Measurements from ENCODE around the gene MFSD6. TPM values are rescaled to one million over a fixed set of nuclear protein-coding genes. Genes with fewer than 3 reads are reported as not detected.
A peak's percentile ranks its signal among the peaks of the same experiment; 100 is the strongest.

MFSD6 gene
- total and polyA plus RNA-seq, 2 donors from 2014 or later: 12.3 to 33.9 TPM

DNA sequence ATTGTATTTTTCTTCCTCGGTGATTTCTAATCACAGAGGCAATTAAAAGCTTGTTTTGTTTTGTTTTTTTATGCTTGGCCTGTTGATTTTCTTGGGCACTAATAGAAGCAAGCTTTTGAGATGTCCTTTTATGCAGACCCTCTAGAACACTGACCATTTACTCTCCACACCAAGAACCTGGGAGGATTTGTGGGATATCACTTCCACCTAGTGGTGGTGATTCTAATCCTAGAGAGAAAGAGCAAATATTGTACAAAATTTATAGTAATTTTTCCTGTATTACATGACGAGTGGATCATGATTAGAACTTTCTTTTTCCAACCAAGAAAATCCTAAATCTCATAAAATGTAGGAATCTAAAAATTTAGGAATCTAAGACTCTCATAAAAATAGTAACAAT is 102.9 kb downstream of the MFSD6 start:
- Histone ChIP-seq H3K4me1 (ENCODE audit: control insufficient read depth in 2 of 3, insufficient read depth in 2 of 3, low read depth in 1 of 3, low read length in 3 of 3) (peaks cover 0 to 4% (median 4%) of the 10 kb centered on the region in 3 donors), H3K9ac (ENCODE audit: low read length in 3 of 3) (no peak overlapping the region), H3K4me3 (ENCODE audit: low read length in 3 of 3) (no peak overlapping the region), H3K27ac (ENCODE audit: low read depth in 2 of 2, low read length in 2 of 2) (no peak overlapping the region), H3K27me3 (ENCODE audit: control insufficient read depth, insufficient read depth, low read length) (no peaks in the 10 kb centered on the region), H3K36me3 (ENCODE audit: control insufficient read depth in 2 of 3, insufficient read depth in 3 of 3, low read length in 3 of 3) (no peaks in the 10 kb centered on the region), H3K9me3 (ENCODE audit: control insufficient read depth in 2 of 3, insufficient read depth in 1 of 3, low read length in 3 of 3) (no peaks in the 10 kb centered on the region)
- intact Hi-C loops (cut with DNase I): no loop called here
- DNase-seq: peak in 2 of 5 donors; percentile 30 to 67
- TF ChIP-seq, protein P1, sequence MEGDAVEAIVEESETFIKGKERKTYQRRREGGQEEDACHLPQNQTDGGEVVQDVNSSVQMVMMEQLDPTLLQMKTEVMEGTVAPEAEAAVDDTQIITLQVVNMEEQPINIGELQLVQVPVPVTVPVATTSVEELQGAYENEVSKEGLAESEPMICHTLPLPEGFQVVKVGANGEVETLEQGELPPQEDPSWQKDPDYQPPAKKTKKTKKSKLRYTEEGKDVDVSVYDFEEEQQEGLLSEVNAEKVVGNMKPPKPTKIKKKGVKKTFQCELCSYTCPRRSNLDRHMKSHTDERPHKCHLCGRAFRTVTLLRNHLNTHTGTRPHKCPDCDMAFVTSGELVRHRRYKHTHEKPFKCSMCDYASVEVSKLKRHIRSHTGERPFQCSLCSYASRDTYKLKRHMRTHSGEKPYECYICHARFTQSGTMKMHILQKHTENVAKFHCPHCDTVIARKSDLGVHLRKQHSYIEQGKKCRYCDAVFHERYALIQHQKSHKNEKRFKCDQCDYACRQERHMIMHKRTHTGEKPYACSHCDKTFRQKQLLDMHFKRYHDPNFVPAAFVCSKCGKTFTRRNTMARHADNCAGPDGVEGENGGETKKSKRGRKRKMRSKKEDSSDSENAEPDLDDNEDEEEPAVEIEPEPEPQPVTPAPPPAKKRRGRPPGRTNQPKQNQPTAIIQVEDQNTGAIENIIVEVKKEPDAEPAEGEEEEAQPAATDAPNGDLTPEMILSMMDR (IDR thresholded peaks at IDR 0.05; ENCODE audit: borderline replicate concordance, extremely low read depth, insufficient read depth): peak; percentile 39
- FAIRE-seq: no peak

DNA sequence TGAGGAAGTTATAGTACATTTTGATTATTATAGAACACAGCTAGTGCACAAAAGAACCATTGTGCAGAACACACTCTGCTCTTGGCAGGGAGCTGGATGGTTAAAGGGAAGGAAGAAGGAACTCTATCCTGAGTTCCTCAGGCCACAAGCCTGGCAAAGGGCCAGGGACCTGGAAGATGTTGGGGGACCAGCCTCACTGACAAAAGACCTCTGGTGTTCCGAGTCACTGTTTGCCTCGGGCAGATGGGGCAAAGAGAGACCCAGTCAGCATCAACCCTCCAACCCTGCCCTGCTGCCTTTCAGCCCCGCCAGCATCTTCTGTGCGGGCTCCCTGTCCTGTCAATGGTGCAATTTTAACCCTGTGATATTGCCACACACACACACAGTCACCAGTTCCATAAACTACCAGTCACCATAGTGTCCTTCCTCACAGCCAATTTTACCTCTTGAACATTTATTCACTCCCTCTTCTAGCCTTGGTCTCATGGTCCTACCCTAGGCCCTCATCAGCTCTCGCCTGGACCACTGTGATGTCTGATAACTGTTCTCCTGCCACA is 104.5 kb downstream of the MFSD6 start:
- no peak overlapping the region for H3K9ac ChIP-seq (ENCODE audit: low read length in 3 of 3)
- peaks cover 0 to 4% (median 0%) of the 10 kb centered on the region in 3 donors for H3K4me1 ChIP-seq (ENCODE audit: control insufficient read depth in 2 of 3, insufficient read depth in 2 of 3, low read depth in 1 of 3, low read length in 3 of 3)
- no peak overlapping the region for H3K27ac ChIP-seq (ENCODE audit: low read depth in 2 of 2, low read length in 2 of 2)
- TF ChIP-seq, protein P1 (IDR thresholded peaks at IDR 0.05; ENCODE audit: borderline replicate concordance, extremely low read depth, insufficient read depth): no peak
- no peak for FAIRE-seq
- H3K9me3 ChIP-seq (ENCODE audit: control insufficient read depth in 2 of 3, insufficient read depth in 1 of 3, low read length in 3 of 3): no peaks in the 10 kb centered on the region
- no peaks in the 10 kb centered on the region for H3K36me3 ChIP-seq (ENCODE audit: control insufficient read depth in 2 of 3, insufficient read depth in 3 of 3, low read length in 3 of 3)
- H3K27me3 ChIP-seq (ENCODE audit: control insufficient read depth, insufficient read depth, low read length): no peaks in the 10 kb centered on the region
- no peak for DNase-seq
- intact Hi-C loops (cut with DNase I): no loop called here
- no peak overlapping the region for H3K4me3 ChIP-seq (ENCODE audit: low read length in 3 of 3)

DNA sequence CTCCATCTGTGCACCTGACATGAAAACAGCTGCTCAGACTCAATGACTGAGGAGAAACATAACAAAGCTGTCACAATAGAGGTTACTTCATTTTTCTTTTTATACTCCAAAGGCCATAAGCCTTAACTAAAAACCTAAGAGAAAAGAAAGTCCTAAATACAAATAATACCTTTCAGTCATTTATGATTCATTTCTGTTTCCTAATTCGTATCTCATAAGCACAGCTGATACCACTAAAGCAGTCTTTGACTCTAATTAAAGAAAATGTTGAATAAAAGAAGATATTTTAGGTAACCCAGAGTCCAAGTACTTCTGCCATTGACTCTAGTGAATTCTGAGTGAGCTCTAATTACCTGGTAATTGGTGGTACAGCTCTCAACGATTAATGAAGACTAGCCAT is 105.7 kb downstream of the MFSD6 start:
- TF ChIP-seq, protein P1 (IDR thresholded peaks at IDR 0.05; ENCODE audit: borderline replicate concordance, extremely low read depth, insufficient read depth): no peak
- intact Hi-C loops (cut with DNase I): no loop called here
- no peaks in the 10 kb centered on the region for H3K36me3 ChIP-seq (ENCODE audit: control insufficient read depth in 2 of 3, insufficient read depth in 3 of 3, low read length in 3 of 3)
- H3K27ac ChIP-seq (ENCODE audit: low read depth in 2 of 2, low read length in 2 of 2): no peak overlapping the region
- peaks cover 0 to 2% (median 0%) of the 10 kb centered on the region in 3 donors for H3K4me1 ChIP-seq (ENCODE audit: control insufficient read depth in 2 of 3, insufficient read depth in 2 of 3, low read depth in 1 of 3, low read length in 3 of 3)
- H3K27me3 ChIP-seq (ENCODE audit: control insufficient read depth, insufficient read depth, low read length): no peaks in the 10 kb centered on the region
- no peak for DNase-seq
- no peak for FAIRE-seq
- H3K4me3 ChIP-seq (ENCODE audit: low read length in 3 of 3): no peak overlapping the region
- H3K9ac ChIP-seq (ENCODE audit: low read length in 3 of 3): no peak overlapping the region
- no peaks in the 10 kb centered on the region for H3K9me3 ChIP-seq (ENCODE audit: control insufficient read depth in 2 of 3, insufficient read depth in 1 of 3, low read length in 3 of 3)

DNA sequence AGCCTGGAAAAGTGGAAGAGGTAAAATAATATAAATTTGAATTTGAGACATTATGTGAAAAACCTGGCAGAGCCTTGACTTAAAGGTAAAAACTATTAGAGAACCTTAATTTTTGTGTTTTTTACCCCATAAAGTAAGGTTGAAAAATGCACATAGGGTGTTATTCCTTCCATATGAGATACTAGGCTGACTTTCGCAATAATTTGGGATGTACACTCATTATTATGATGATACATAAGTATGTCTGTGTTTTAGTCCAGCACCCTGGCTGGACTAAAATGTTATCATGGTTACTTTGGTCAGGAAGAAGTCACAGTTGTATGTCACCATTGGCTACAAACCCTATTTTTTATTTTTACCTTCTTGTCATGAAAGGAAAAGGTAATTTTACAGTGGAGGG is 106.5 kb downstream of the MFSD6 start:
- no peaks in the 10 kb centered on the region for H3K36me3 ChIP-seq (ENCODE audit: control insufficient read depth in 2 of 3, insufficient read depth in 3 of 3, low read length in 3 of 3)
- DNase-seq (no peak), FAIRE-seq (no peak)
- H3K4me3 ChIP-seq (ENCODE audit: low read length in 3 of 3): no peak overlapping the region
- no peak overlapping the region for H3K27ac ChIP-seq (ENCODE audit: low read depth in 2 of 2, low read length in 2 of 2)
- no peaks in the 10 kb centered on the region for H3K9me3 ChIP-seq (ENCODE audit: control insufficient read depth in 2 of 3, insufficient read depth in 1 of 3, low read length in 3 of 3)
- no peak overlapping the region for H3K9ac ChIP-seq (ENCODE audit: low read length in 3 of 3)
- TF ChIP-seq, protein P1 (IDR thresholded peaks at IDR 0.05; ENCODE audit: borderline replicate concordance, extremely low read depth, insufficient read depth): no peak
- intact Hi-C loops (cut with DNase I): no loop called here
- H3K27me3 ChIP-seq (ENCODE audit: control insufficient read depth, insufficient read depth, low read length): no peaks in the 10 kb centered on the region
- no peaks in the 10 kb centered on the region for H3K4me1 ChIP-seq (ENCODE audit: control insufficient read depth in 2 of 3, insufficient read depth in 2 of 3, low read depth in 1 of 3, low read length in 3 of 3)
